Neural cell (in vitro differentiated cells): ENCODE data around the gene CNTNAP2.

Experiments used
- CTCF ChIP-seq: fragments of 450-650 bp; IDR thresholded peaks from 2 replicates; pipeline ENCODE4 v1.5.1; 2014; ENCODE audit warnings: antibody characterized with exemption, mild to moderate bottlenecking, moderate library complexity; ENCODE audit not compliant: poor library complexity, severe bottlenecking
- EZH2 ChIP-seq: fragments of 200-600, 300-800 bp; shearing (Covaris generic), sonication (generic); IDR thresholded peaks from 2 replicates; pipeline ENCODE4 v1.6.1; 2014; ENCODE audit warnings: antibody characterized with exemption, low read length, borderline replicate concordance, mild to moderate bottlenecking; ENCODE audit not compliant: insufficient read depth, poor library complexity, severe bottlenecking
- MXI1 ChIP-seq: fragments of 450-650 bp; conservative IDR thresholded peaks from 2 replicates; pipeline ENCODE4 v1.6.1; 2014; ENCODE audit warnings: antibody characterized with exemption, mild to moderate bottlenecking; ENCODE audit not compliant: poor library complexity, severe bottlenecking
- SMC3 ChIP-seq: fragments of 450-650 bp; conservative IDR thresholded peaks from 2 replicates; pipeline ENCODE4 v1.6.1; 2014; ENCODE audit warnings: antibody characterized with exemption, mild to moderate bottlenecking, moderate library complexity; ENCODE audit not compliant: poor library complexity
- TF ChIP-seq, protein P1 (sequence below): IDR thresholded peaks from 2 replicates; pipeline ENCODE4 v1.6.1; 2012; ENCODE audit warnings: borderline replicate concordance

DNA sequence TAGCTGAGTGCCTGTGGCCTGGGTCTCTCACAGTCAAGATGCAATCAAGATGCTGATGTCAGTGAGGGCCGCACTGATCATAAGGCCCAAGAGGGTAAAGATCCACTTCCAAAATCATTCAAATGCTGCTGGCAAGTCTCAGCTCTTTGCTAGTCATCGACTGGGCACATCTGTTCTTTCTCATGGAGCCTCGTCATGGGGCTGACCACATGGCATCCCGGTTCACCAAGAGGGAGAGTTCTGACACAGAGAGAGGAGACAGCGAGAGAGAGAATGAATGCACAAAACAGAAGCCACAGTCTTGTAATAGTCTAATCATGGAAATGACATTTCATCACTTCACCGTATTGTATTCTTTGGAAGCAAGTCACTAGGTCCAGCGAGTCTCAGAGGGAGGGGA, 1406.5 kb downstream of the CNTNAP2 start:
- TF ChIP-seq CTCF (no peak), SMC3 (no peak), EZH2 (no peak), MXI1 (no peak)
- TF ChIP-seq, protein P1, sequence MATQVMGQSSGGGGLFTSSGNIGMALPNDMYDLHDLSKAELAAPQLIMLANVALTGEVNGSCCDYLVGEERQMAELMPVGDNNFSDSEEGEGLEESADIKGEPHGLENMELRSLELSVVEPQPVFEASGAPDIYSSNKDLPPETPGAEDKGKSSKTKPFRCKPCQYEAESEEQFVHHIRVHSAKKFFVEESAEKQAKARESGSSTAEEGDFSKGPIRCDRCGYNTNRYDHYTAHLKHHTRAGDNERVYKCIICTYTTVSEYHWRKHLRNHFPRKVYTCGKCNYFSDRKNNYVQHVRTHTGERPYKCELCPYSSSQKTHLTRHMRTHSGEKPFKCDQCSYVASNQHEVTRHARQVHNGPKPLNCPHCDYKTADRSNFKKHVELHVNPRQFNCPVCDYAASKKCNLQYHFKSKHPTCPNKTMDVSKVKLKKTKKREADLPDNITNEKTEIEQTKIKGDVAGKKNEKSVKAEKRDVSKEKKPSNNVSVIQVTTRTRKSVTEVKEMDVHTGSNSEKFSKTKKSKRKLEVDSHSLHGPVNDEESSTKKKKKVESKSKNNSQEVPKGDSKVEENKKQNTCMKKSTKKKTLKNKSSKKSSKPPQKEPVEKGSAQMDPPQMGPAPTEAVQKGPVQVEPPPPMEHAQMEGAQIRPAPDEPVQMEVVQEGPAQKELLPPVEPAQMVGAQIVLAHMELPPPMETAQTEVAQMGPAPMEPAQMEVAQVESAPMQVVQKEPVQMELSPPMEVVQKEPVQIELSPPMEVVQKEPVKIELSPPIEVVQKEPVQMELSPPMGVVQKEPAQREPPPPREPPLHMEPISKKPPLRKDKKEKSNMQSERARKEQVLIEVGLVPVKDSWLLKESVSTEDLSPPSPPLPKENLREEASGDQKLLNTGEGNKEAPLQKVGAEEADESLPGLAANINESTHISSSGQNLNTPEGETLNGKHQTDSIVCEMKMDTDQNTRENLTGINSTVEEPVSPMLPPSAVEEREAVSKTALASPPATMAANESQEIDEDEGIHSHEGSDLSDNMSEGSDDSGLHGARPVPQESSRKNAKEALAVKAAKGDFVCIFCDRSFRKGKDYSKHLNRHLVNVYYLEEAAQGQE, result no peak
